Posterior cingulate gyrus (tissue), 11 donors: ENCODE data around the gene PARVG.
"Not testable (repeated sequence)": the region's sequence is repeated elsewhere in the genome, so short reads cannot be mapped to it uniquely, and the experiment has no call there.

ENCODE experiments used
- DNase-seq, 10 donors: peaks; one replicate each; pipeline versions ENCODE4 v3.0.0 to v3.0.0-alpha.2; 2020 to 2021; ENCODE audit warnings: mixed read lengths in 3 of 10
- intact Hi-C: fragments of 100-400 bp; cut with DNase I; formaldehyde crosslinking; loops from one replicate; pipeline ENCODE4 v1.15.1; 2023

Gene PARVG

DNA sequence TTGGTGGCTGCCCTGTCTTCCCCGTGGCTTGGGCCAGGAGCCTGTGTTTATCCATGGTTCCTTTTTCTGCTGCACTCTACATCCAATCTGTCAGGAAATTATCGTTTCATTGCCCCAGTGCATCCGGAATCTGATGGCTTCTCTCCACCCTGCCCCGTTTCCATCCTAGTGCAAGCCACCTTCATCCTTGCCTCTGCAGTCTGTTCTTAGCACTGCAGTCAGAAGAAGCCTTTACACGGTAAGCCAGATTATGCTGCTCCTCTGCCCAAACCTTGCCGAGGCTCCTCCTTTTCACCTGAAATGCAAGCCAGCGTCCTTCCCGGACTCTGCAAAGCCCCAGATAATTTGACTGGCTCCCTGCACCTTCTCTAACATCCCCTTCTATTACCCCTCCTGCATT is 45.1 kb downstream of the PARVG start:
- intact Hi-C loops = no loop called here
- DNase-seq = peak in 1 of 10 donors; percentile 34

DNA sequence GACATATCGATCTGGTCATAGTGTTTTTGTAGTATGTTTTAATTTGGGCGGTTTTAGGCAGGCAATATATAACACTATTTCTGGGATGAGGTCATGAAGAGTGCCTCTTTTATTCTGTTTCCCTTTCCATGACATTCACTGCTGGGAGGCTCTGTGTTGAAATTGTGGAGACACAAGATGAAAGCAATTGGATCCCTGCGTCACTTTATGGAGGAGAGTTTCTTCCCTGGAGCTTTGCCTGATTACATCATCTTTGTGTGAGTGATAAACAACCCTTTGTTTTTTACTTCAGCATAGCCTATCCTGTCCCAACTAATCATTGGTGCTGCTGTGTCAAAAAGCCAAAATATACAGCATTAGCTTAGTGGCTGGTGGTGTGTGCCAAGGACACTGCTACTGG is 48.6 kb downstream of the PARVG start:
- intact Hi-C loops = no loop called here
- DNase-seq = no peak

DNA sequence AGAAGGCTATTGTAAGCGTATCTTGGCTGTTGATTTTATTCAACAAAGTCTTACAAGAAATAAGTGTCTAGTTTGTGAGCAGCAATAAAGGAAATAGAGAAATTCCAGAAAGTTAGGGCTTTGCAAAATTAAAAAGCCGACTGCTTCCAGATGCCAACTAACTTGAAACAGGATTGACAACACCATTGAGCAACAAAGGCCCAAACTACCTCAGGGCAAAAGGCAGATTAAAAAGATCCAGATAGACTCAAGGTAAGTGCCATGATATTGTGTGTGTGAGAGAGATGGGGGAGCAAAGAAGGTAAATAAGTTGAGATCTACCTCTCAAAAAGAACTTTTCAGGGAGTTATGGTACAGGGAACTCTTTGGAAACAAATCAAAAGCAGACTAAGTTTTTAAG is 49.1 kb downstream of the PARVG start:
- intact Hi-C loops = no loop called here
- no peak for DNase-seq

DNA sequence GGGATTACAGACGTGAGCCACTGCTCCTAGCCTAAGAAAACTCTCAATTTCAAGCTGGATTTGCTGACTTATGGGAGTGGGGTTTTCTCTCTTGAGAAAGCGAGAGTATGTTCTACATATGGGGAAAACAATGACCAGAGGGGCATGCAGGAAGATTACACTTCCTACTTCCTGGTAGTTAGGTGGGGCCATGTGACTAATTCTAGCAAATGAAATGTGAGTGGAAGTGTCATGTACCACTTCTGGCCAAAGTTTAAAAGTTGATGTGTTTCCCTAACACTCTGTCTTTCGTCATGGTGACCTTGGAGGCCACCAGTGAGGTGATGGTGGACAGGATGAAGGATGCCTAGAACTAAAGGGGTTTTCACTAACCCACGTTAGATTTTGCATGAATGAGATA is 50.5 kb downstream of the PARVG start:
- no peak for DNase-seq

DNA sequence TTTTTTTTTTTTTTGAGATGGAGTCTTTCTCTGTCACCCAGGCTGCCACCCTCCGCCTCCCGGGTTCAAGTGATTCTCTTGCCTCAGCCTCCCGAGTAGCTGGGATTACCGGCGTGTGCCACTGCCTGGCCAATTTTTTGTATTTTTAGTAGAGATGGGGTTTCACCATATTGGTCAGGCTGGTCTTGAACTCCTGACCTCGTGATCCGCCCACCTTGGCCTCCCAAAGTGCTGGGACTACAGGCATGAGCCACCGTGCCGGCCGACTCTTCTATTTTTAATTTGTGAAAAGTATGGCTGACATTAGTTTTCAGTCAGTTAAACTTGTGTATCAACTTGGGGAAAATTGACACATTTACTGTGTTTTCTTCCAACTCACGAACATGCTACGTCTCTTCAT is 53.6 kb downstream of the PARVG start:
- intact Hi-C loops, DNase-seq: not testable (repeated sequence)

More for the DNA sequence above, 50.5 kb downstream of the PARVG start:
- intact Hi-C loops = no loop called here

DNA sequence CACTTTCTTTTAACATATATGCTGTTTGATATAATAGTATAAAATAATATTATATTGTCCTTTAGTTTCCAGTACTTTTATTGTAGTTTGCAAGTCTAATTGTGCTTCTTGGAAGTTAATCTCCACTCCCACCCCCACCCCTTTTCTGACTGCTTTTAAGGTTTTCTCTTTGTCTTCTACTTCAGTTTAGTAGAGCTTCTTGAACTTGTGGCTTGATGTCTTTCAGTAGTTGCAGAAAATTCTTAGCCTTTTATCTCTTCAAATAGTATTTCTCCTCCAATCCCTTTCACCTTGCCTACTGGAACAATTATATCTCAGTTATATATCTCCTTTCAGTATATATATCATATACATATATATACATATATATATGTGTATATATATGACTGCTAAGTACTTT is 56.6 kb downstream of the PARVG start:
- DNase-seq = no peak
- intact Hi-C loops = no loop called here

DNA sequence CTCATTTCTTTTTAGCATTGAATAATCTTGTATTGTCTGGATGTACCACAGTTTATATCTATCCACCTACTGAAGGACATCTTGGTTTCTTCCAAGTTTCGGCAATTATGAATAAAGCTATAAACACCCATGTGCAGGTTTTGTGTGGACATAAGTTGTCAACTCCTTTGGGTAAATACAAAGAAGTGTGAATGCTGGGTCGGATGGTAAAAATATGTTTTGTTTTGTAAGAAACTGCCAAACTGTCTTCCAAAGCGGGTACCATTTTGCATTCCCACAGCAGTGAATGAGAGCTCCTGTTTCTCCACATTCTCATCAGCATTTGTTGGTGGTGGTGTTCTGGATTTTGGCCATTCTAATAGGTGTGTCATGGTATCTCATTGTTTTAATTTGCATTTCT is 60.4 kb downstream of the PARVG start:
- intact Hi-C loops, DNase-seq: not testable (repeated sequence)

DNA sequence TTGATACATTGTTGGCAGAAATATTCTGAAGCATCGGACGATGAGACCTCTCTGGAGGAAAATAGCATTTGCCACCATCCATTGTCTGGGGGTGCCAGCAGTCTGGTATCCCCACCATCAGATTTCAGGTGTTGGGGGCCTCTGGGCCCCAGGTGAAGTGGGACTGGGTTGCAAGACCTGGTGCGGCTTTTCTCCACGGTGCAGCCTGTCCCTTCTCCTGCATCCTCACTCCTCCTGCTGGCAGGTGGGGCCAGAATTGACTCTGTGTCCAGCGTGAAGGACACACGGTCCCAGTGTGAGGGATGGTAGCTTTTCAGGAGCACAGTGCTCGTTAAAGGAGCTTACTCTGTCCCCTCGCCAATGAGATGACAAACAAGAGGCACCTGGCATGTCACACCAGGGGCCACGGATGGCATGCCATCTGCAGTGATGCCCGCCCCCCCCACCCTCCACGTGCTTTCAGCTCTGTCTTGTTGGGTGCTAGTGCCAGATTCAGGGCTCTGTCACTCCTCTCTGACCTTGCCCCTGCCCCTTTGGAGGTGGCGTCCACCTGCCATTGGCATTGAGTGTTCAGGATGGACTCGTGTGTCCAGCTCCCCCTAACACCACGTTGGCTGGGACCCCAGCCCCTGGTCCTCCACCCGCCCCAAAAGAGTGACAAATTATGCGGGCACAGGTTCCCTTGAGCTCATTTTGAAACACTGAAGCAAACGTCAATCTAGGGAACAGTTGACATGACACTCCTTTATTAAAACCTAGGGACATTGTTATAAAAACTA is 62.4 kb downstream of the PARVG start:
- no peak for DNase-seq
- intact Hi-C loops = no loop called here

DNA sequence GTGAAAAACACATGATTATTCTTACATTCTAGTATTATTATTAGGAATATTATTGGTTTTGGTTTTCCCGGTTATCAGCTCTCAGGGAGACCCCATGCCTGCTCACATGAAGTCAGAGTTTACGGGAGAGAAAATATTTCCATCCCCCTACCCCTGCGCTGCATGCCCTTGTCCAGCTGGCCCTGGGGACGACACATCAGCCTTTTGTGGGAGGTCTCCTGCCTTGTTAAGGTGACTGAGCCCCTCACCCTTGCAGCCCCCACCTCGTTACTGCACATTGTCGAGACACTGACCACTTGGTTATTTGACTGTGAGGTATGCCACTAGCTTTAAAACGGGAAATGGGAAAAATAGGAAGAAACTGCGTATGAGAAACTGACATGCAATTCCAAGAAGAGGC is 63.0 kb downstream of the PARVG start:
- intact Hi-C loops = no loop called here
- no peak for DNase-seq

DNA sequence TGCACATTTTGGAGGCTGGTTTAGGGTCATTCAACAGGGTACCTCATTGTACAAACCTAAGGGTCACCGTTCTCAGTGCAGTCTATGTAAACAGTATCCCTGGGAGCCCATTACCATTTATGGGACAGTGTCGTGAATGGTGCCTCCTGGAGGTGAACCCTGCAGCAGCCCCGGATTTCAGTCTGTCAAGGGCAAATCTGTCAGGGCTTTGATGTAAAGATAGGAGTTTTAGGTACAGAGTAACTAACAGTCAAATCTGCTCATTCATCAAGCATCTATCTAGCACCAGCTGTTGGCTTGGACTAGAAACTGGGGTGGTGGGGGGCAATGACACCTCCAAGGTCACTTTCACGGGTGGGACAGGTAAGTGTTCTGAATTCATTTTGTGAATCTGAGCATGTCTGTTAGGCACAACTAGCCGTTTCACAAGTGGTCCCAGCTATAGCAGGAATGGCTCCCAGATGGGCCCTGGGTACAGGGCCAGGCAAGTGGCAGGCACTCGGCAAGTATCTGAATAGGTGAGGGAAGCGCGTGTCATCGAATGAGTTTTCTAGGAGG is 63.6 kb downstream of the PARVG start:
- DNase-seq = no peak
- intact Hi-C loops = no loop called here

DNA sequence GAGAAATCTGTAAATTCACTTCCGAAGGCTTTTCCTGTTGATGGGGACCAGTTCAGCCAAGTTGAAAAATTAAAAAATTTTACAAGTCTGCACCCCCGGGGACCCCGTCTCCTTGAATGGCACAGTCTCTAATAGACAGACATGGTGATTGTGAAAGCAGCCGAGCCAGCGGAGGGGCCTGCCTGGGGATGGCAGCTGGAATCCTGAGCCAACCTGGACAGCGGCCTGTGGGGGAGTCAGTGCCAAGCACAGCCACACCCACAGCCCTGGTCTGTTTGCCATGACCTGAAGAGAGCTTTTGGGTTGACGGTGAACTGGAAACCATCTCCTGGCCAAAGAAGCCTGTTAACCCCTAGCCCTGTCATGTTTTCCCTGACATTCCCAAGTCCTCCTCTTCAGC is 64.7 kb downstream of the PARVG start:
- no peak for DNase-seq
- intact Hi-C loops = no loop called here

DNA sequence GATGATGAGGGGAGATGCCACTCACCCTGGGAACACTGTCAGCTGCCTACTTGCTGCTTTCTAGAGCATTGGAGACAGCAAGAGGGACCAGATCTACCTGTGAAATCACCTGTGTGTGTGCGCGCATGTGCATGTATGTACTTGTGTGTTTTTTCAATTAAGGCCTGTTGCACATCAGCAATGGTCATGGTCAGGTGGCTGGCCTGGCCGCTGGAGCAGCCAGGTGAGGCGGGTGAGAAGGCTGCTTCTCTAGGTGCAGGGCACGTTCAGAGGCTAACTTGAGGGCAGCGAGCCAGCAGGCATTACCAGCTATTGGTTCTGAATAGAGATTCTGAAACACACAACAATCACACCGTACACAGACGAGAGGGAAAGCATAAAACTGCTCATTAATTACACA is 65.1 kb downstream of the PARVG start:
- intact Hi-C loops = no loop called here
- DNase-seq = no peak

DNA sequence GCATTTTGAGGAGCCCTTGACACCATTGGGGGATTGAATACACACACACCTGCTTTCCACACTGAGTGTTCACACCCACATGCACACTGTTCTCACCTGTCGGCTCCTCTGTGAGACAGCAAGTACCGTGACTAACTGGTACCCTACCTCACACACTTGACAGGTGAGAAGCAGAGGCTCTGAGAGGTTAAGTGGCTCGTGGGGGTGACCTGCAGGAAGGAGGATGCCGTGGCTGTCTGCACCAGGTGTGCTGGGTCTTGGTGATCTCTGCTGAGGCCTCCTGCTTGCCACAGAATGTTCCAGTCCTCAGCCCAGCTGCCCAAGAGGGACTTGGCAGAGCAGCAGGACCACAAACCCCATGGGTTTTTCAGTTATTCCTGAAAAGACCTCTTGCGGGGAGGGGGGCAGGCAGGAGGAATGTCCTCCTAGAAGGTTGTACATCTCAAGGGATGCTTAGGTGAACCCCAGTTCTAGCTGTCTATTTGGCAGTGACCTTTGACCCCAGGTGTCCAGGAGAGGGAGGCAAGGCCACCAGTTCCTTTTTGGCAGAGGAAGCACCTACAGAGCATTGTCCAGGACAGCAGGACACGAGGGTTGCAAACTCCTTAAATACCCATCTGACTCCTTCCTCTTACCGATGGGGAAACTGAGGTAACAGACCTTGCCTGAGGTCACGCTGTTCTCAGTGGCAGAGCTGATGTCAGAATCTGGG is 66.0 kb downstream of the PARVG start:
- DNase-seq = no peak
- intact Hi-C loops = no loop called here

DNA sequence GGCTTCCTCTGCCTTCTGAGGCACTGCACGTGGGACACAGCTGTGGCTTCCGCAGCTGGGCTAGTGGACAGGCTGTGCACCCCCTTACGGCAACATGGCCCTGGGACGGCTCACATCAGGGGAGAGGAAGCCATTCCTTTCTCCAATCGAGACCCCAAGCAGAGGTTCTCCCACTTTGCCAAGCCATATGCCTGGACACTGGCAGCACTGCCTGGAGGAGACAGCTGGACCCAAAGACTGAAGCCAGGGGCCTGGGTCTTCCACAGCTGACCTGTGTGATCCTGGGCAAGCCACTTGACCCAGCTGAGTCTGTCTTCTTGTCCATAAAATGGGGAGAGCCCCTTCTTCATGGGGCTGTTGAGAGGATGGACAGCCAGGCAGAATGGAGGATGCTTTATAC is 66.6 kb downstream of the PARVG start:
- no peak for DNase-seq
- intact Hi-C loops = no loop called here

DNA sequence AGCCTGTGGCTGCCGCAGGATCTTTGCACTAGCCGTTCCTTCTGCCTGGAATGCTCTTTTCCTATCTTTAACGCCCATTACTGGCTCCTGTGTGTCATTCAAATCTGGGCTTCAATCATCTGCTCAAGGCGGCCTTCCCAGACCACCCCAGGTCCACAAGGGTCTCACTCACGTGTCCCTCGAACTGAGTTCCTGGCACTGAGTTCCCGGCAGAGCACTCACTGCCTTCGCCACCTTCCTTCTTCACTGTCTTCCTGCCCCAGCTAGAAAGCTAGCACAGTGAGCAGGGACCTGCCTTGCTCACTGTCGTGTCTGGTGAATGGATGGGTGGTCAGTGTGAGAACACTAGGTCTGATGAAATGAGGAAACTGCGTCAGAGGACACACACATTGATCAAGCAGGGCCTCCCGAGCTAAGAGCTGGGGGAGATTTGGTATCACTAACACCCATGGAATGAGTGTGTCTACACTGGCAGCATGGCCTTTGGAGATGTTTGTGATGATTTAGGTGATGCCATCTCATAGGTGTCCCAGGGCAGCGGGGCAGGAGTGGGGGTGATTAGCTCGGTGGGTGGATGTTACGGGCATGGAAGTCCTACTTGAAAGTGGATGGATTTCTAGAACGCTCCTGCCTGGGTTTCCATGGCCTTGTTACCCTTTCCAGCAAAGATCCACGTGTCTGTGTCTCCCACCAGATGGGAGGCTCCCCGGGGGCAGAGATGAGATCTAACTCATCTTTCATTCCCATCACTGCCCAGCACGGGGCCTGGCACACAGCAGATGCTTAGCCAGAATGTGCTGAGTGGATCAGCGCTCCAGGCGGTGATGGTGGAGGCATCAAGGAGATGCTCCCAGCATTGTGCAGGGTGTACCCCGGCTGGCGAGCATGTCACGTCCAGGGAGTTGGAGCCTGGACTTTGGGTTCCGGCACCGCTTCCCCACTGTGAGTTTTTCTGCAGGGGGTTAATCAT is 67.5 kb downstream of the PARVG start:
- intact Hi-C loops = no loop called here
- no peak for DNase-seq

DNA sequence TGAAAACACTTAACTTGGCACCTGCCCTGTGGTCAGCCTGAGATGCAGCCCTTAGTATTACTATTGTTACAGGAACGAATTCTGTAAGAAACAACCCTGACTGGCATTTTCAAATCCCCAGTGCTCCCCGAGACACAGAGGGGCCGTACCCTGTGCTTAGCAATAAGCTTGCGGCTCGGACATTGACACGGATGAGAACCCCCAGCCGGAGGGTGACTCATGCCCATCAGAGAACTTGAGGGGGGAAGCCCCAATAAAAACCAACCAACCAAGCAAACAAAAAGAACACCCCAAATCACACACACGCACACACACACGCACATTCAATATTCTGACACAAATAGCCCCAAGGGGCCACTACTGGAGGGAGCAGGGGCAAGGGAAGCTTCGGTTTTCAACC is 68.2 kb downstream of the PARVG start:
- DNase-seq = no peak
- intact Hi-C loops = no loop called here

DNA sequence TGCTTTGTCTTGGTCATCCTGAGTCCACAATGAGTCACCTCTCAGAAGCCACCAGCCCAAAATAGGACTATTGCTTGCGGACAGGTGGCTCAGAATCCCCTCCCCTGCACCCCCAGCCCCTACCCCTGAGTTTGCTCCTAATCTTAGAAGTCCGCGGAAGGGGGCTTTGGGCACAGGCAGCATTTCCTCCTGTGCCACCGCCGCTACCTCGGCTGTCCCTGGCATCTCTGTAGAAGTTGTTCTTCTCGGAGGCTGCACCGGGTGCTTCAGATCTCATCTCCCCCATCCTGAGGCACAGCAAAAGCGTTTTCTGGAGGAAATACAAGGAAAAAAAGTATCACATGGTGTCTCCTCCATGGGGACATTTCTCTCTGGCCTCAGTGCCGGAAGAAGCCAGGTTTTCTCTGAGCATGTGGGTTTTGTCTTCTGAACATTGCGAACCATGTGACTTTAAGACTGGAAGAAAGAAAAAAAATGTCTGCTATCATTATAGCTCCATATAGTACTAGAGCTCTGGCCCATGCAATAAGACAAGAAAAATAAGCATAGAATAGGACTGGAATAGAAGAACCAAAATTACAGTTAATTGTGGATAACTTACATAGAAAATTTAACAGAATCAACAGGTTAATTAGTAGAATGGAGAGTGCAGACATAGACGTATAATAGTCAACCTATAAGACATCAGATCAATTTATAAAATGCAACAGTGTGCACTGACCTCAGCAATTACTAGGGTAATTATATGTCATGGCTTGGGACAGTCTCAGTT is 68.8 kb downstream of the PARVG start:
- intact Hi-C loops = no loop called here
- DNase-seq = no peak

DNA sequence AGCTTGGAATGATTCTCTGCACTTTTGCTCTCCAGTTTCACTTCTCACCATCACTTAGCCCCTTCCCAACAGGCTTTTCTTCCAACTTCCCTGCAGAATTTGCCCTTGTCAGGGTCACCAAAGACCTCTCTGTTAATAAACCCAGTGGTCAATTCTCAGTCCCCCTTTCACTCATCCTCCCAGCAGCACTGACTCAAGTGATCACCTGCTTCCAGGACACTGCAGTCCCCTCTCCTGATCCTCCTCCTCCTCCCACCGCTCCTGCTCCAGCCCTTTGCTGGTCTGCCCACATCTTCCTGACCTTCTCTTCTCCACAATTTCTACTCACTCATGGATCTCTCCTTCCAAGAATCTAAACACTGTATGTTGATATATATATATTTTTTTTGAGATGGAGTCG is 74.1 kb downstream of the PARVG start:
- intact Hi-C loops = no loop called here

DNA sequence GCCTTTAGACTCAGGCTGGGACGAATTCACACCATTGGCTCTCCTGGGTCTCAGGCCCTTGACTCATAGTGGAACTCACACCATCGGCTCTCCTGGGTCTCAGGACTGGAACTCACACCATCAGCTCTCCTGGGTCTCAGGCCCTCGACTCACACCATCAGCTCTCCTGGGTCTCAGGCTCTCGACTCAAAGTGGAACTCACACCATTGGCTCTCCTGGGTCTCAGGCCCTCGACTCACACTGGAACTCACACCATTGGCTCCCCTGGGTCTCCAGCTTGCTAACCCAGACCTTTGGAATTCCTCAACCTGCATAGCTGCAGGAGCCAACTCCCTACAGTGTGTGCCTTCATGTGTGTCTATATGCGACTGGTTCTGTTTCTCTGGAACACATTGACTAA is 75.4 kb downstream of the PARVG start:
- intact Hi-C loops = no loop called here
- no peak for DNase-seq

More for the DNA sequence above, 74.1 kb downstream of the PARVG start:
- no peak for DNase-seq
